ENCODE measurements around the gene NAPSA. TPM values are rescaled to one million over a fixed set of nuclear protein-coding genes. Genes with fewer than 3 reads are reported as not detected.
"Not testable (repeated sequence)": the region's sequence is repeated elsewhere in the genome, so short reads cannot be mapped to it uniquely, and the experiment has no call there.

The NAPSA gene
- total RNA-seq, 1 donor from 2014 or later = 1.3 TPM

GRCh38 chr19:50393589-50393988 is 28.1 kb upstream of the NAPSA start:
- no peak overlapping the region for H3K4me3 Mint-ChIP-seq (ENCODE audit: unreplicated experiment)
- no peaks in the 10 kb centered on the region for H3K4me1 Mint-ChIP-seq (ENCODE audit: unreplicated experiment)
- no peak overlapping the region for H3K27ac Mint-ChIP-seq (ENCODE audit: unreplicated experiment)
- H3K27me3 Mint-ChIP-seq (ENCODE audit: unreplicated experiment) = no peaks in the 10 kb centered on the region
- no peaks in the 10 kb centered on the region for H3K36me3 Mint-ChIP-seq (ENCODE audit: unreplicated experiment)
- no peaks in the 10 kb centered on the region for H3K9me3 Mint-ChIP-seq (ENCODE audit: unreplicated experiment)
- TF ChIP-seq, protein P1, sequence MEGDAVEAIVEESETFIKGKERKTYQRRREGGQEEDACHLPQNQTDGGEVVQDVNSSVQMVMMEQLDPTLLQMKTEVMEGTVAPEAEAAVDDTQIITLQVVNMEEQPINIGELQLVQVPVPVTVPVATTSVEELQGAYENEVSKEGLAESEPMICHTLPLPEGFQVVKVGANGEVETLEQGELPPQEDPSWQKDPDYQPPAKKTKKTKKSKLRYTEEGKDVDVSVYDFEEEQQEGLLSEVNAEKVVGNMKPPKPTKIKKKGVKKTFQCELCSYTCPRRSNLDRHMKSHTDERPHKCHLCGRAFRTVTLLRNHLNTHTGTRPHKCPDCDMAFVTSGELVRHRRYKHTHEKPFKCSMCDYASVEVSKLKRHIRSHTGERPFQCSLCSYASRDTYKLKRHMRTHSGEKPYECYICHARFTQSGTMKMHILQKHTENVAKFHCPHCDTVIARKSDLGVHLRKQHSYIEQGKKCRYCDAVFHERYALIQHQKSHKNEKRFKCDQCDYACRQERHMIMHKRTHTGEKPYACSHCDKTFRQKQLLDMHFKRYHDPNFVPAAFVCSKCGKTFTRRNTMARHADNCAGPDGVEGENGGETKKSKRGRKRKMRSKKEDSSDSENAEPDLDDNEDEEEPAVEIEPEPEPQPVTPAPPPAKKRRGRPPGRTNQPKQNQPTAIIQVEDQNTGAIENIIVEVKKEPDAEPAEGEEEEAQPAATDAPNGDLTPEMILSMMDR (IDR thresholded peaks at IDR 0.05) = no peak
- DNase-seq (ENCODE audit: extremely low spot score, unreplicated experiment) = no peak

GRCh38 chr19:50392759-50393158 is 27.3 kb upstream of the NAPSA start:
- DNase-seq (ENCODE audit: extremely low spot score, unreplicated experiment) = no peak
- H3K4me1 Mint-ChIP-seq (ENCODE audit: unreplicated experiment) = no peaks in the 10 kb centered on the region
- H3K27me3 Mint-ChIP-seq (ENCODE audit: unreplicated experiment) = no peaks in the 10 kb centered on the region
- H3K36me3 Mint-ChIP-seq (ENCODE audit: unreplicated experiment) = no peaks in the 10 kb centered on the region
- no peaks in the 10 kb centered on the region for H3K9me3 Mint-ChIP-seq (ENCODE audit: unreplicated experiment)
- H3K27ac Mint-ChIP-seq (ENCODE audit: unreplicated experiment) = no peak overlapping the region
- TF ChIP-seq, protein P1 (IDR thresholded peaks at IDR 0.05) = no peak
- no peak overlapping the region for H3K4me3 Mint-ChIP-seq (ENCODE audit: unreplicated experiment)

- H3K4me1 Mint-ChIP-seq (ENCODE audit: unreplicated experiment); H3K27ac Mint-ChIP-seq (ENCODE audit: unreplicated experiment); H3K9me3 Mint-ChIP-seq (ENCODE audit: unreplicated experiment); H3K27me3 Mint-ChIP-seq (ENCODE audit: unreplicated experiment); DNase-seq (ENCODE audit: extremely low spot score, unreplicated experiment); H3K36me3 Mint-ChIP-seq (ENCODE audit: unreplicated experiment); H3K4me3 Mint-ChIP-seq (ENCODE audit: unreplicated experiment): not testable (repeated sequence)
Measured at GRCh38 chr19:50390952-50391351, 25.5 kb upstream of the NAPSA start.

GRCh38 chr19:50390295-50390694 is 24.9 kb upstream of the NAPSA start:
- not testable (repeated sequence) for H3K9me3 Mint-ChIP-seq (ENCODE audit: unreplicated experiment); H3K36me3 Mint-ChIP-seq (ENCODE audit: unreplicated experiment); DNase-seq (ENCODE audit: extremely low spot score, unreplicated experiment); H3K27ac Mint-ChIP-seq (ENCODE audit: unreplicated experiment); H3K4me3 Mint-ChIP-seq (ENCODE audit: unreplicated experiment); H3K4me1 Mint-ChIP-seq (ENCODE audit: unreplicated experiment); H3K27me3 Mint-ChIP-seq (ENCODE audit: unreplicated experiment)

- Mint-ChIP-seq H3K4me3 (ENCODE audit: unreplicated experiment) (no peak overlapping the region), H3K4me1 (ENCODE audit: unreplicated experiment) (peaks cover 15% of the 10 kb centered on the region), H3K27ac (ENCODE audit: unreplicated experiment) (no peak overlapping the region), H3K36me3 (ENCODE audit: unreplicated experiment) (no peaks in the 10 kb centered on the region), H3K27me3 (ENCODE audit: unreplicated experiment) (no peaks in the 10 kb centered on the region), H3K9me3 (ENCODE audit: unreplicated experiment) (no peaks in the 10 kb centered on the region)
- no peak for DNase-seq (ENCODE audit: extremely low spot score, unreplicated experiment)
- TF ChIP-seq, protein P1 (IDR thresholded peaks at IDR 0.05) = no peak
Measured at GRCh38 chr19:50387868-50388245, 22.4 kb upstream of the NAPSA start.

- H3K4me3 Mint-ChIP-seq (ENCODE audit: unreplicated experiment) = no peak overlapping the region
- TF ChIP-seq, protein P1 (IDR thresholded peaks at IDR 0.05) = no peak
- peaks cover 15% of the 10 kb centered on the region for H3K4me1 Mint-ChIP-seq (ENCODE audit: unreplicated experiment)
- no peak for DNase-seq (ENCODE audit: extremely low spot score, unreplicated experiment)
- H3K27me3 Mint-ChIP-seq (ENCODE audit: unreplicated experiment) = no peaks in the 10 kb centered on the region
- no peaks in the 10 kb centered on the region for H3K9me3 Mint-ChIP-seq (ENCODE audit: unreplicated experiment)
- H3K36me3 Mint-ChIP-seq (ENCODE audit: unreplicated experiment) = no peaks in the 10 kb centered on the region
- H3K27ac Mint-ChIP-seq (ENCODE audit: unreplicated experiment) = no peak overlapping the region
Measured at GRCh38 chr19:50387176-50387867, 21.9 kb upstream of the NAPSA start.
